HG03103 (cell line): Measurements from ENCODE around the gene RTEL1.

ENCODE experiments used
- ATAC-seq: cut with Tn5 transposase; IDR thresholded peaks from one replicate; pipeline ENCODE4 v1.9.1; 2021; ENCODE audit warnings: low read depth; ENCODE audit not compliant: unreplicated experiment

The RTEL1 gene

DNA sequence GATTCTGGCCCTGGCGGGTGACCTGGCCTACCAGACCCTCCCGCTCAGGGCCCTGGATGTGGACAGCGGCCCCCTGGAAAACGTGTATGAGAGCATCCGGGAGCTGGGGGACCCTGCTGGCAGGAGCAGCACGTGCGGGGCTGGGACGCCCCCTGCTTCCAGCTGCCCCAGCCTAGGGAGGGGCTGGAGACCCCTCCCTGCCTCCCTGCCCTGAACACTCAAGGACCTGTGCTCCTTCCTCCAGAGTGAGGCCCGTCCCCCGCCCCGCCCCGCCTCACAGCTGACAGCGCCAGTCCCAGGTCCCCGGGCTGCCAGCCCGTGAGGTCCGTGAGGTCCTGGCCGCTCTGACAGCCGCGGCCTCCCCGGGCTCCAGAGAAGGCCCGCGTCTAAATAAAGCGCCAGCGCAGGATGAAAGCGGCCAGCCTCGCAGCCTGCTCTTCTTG lies 80.6 kb downstream of the RTEL1 start:
- ATAC-seq: no peak

DNA sequence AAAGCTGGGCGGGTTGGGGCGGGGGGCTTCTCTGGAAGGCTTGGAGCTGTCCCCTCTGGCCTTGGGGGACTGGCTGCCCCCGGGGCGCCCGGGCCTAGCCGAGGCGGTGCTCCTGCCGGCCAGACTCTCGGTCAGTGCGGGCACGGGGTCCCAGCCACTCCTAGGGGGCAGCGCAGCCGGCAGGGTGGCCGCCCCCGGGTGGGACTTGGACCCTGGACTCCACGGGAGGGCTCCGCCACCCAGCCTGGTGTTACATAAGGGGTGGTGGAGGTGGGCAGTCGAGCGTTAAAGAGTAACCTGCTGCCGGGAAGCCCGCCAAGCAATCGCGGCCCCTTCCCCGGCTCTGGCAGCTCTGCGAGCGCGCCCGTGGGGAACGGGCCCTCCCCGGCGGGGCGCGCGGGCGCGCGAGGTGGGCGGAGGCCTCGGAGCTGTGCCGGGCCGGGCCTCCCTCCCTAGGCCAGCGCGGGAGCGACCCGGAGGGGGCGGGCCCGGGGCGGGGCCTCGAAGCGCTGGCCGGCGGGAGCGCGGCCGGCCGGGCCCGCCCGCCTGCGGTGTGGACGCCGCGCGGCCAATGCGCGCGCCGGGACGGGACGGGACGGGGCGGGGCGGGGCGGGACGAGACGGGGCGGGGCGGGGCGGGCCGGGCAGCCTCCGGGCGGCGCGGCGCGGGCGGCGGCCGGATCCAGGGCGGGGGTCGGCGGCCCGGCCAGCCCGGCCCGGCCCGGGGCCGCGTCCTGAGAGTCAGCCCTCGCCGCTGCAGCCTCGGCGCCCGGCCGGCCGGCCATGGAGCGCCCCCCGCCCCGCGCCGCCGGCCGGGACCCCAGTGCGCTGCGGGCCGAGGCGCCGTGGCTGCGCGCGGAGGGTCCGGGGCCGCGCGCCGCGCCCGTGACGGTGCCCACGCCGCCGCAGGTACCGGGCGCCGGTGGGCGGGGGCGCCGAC lies 81.3 kb downstream of the RTEL1 start, which contains the start of gene SLC2A4RG:
Gene SLC2A4RG, plus strand, starts transcription at position 647 of the 940 bp plus-strand sequence. Its CDS starts 137 bp downstream, at position 784.
- ATAC-seq: no peak

DNA sequence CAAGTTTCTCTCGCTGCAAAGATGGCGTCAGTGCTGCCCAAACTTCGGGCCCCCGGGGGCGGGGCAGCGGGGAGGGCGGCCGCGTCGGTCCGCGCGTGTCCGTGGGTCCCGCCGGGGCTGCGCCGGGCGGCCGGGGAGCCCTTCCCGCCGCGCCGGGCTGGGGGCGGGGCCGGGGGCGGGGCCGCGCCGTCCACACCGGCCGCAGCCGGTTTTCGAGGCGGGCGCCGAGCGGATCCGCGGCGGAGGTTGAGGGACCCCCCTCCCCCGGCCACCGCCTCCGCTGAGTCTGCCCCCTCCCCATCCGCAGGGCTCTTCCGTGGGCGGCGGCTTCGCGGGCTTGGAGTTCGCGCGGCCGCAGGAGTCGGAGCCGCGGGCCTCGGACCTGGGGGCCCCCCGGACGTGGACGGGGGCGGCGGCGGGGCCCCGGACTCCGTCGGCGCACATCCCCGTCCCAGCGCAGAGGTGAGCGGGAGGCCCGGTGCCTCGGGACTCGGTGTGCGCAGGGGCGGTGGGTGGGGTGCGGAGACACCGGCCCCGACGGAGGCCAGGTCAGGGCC lies 82.0 kb downstream of the RTEL1 start:
- no peak for ATAC-seq

DNA sequence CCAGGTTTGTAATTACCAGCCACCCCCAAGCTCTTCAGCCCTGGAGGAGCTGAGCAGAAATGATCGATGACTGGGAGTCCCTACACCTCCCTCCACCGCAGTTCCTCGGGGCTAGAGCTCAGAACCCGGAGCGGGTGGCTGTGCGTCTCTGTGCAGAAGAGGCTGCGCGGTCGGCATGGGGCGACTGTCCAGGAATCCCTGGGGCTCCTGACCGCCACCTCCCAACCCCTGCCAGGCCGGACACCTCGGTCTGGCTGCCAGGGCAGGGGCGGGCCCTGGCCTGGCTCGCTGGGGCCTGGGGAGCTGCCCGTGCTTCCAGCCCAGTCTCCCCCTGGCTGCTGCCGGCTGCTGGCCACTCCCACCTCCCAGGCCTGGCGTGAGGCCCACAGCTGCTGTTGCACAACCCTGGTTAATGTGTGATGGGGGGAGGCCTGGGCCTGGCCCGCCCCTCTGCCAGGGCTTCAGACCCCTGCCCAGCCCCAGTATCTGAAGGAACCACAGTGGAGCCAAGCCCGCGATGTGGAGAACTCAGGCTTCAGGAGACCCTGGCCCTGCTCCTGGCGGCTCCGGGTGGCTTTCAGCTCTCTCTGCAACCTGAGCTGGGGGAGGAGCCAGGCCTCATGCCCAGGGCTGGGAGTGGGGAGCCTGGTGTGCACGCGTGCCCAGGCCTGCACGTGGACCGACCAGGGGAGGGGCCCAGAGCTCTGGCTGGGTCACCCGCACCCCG lies 82.7 kb downstream of the RTEL1 start:
- ATAC-seq: no peak

- no peak for ATAC-seq
These were observed 83.2 kb downstream of the RTEL1 start for GRCh38 chr20:63741354-63741675.

DNA sequence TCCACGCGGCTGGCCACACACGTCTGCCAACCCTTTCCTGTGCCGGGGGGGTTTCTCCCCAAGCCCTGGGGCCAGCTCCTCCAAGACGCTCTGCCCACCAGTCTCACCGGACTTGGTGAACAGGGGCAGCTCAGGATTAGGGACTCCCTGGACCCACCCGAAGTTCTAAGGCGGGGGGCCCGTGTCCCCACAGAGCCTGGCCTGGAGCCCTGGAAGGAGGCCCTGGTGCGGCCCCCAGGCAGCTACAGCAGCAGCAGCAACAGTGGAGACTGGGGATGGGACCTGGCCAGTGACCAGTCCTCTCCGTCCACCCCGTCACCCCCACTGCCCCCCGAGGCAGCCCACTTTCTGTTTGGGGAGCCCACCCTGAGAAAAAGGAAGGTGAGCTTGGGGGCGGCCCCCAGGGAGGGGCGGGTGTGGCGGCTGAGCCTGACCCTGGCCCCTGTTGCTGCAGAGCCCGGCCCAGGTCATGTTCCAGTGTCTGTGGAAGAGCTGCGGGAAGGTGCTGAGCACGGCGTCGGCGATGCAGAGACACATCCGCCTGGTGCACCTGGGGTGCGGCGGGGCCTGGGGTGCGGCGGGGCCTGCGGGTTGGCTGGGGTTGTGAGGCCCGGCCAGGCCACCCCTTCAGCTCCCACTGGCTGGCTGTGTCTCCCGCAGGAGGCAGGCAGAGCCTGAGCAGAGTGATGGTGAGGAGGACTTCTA lies 83.7 kb downstream of the RTEL1 start:
- no peak for ATAC-seq

DNA sequence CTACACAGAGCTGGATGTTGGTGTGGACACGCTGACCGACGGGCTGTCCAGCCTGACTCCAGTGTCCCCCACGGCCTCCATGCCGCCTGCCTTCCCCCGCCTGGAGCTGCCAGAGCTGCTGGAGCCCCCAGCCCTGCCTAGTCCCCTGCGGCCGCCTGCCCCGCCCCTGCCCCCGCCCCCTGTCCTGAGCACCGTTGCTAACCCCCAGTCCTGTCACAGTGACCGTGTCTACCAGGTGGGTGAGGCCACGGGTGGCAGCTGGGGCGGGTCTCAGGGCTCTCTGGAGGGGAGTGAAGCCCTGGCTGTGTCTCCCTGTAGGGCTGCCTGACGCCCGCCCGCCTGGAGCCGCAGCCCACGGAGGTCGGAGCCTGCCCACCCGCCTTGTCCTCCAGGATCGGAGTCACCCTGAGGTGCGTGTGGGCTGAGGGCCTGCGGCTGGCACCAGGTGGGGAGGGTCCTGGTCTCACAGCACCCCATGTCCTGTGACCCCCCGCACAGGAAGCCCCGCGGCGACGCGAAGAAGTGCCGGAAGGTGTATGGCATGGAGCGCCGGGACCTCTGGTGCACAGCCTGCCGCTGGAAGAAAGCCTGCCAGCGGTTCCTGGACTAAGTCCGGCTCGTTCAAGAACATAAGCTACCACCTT lies 84.4 kb downstream of the RTEL1 start:
- ATAC-seq: no peak

GRCh38 chr20:63743210-63743970 lies 85.3 kb downstream of the RTEL1 start:
- ATAC-seq: no peak

DNA sequence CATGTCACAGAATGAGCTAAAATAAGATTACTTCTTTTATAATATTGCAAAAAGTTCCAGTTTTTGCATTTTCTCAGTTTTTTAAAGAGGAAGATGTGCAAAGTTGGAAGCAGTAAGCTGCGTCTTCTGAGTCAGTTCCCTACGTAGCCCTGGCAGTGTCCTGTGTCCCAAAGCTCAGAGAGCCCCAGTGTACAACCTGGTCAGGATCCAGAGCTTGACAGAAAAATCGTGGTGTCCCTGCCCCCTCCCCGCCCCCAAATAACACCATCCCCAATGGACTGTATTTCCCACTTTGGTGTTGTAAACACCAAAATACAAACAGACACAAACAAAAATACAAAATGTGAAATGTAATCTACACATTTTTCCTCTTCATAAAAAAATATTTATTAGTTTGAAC lies 86.0 kb downstream of the RTEL1 start:
- ATAC-seq: no peak

DNA sequence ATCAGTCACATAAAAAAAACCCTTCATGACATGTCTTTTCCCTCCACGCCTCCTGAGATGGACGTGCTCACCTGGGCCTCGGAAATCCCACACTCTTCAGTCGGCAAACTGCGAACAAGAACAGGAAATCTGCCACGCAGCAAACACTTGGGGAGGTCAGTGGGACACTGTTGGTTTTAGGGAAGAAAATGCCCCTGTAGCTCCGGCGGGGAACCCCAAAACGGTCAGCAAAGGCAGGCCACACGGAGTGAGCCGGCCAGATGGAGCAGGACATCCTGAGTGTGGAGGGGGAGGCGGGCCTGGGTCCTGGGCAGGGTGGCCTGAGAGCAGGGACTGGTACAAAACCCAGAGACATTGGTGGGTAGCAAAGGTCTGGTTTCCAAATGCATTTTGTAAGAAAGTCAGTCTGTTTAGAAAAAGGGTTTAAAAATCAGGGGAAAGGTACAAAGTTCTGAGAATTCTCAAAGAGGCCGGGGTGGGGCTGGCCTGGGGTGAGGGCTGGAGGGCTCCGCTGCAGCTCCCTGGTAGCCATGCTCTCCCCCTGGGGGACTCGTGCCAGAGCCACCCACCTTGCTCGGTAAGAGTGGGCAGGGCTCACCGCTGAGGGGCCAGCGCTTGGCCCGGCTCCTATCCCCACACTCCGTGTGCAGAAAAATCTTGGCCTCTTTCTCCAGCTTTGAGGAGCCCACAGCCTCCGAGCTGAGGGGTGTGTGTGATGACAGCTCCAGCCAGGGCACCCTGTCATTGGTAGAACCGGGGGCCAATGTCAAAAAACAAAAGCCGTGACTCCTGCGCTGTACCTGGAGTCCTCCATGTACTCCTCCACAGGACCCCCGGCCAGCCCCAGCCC lies 86.7 kb downstream of the RTEL1 start:
- no peak for ATAC-seq

DNA sequence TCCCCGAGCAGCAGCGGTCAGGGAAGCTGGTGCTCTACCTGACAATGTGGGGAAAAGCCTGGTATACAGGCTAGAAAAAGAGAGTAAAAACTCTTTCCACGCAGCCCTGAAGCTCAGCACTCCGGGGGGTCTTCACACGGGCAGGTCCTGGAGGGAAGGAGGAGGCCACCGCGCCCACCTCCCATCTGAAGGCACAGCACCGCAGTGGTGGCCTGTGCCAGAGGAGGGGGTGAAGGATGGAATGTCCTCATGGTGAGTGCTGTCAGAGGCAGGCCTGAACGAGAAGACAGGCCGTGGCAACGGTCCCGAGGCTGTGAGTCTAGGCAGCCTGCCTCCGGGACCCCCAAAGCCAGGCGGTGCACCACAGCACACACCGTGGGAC lies 87.3 kb downstream of the RTEL1 start:
- no peak for ATAC-seq
